SK-N-SH treated with all-trans-retinoic acid at 6 μM for 48 hours (cell line): ENCODE results near the gene GRIK4.

Experiments
- ATAC-seq: fragments of 200-7000 bp; cut with Tn5 transposase; 3 replicates; pipeline ENCODE4 v1.9.1; 2020; ENCODE audit warnings: mild to moderate bottlenecking, moderate library complexity
- ARNTL ChIP-seq: fragments of 450-650 bp; formaldehyde crosslinking; IDR thresholded peaks from 2 replicates; pipeline ENCODE4 v1.5.0; 2020; ENCODE audit warnings: low read depth, mild to moderate bottlenecking, moderate library complexity, borderline replicate concordance
- BACH2 ChIP-seq: fragments of 250-450 bp; sonication (Bioruptor Pico); IDR thresholded peaks from 2 replicates; pipeline ENCODE4 v1.9.0; 2021; ENCODE audit warnings: mild to moderate bottlenecking, borderline replicate concordance
- CSDC2 ChIP-seq: fragments of 250-450 bp; sonication (Bioruptor Pico); IDR thresholded peaks from 2 replicates; pipeline ENCODE4 v1.5.0; 2020; ENCODE audit warnings: mild to moderate bottlenecking, moderate library complexity
- ESRRG ChIP-seq: fragments of 250-450 bp; sonication (Bioruptor Pico); IDR thresholded peaks from 2 replicates; pipeline ENCODE4 v1.6.1; 2021; ENCODE audit warnings: mild to moderate bottlenecking
- GLIS3 ChIP-seq: fragments of 250-450 bp; sonication (Bioruptor Pico); IDR thresholded peaks from 2 replicates; pipeline ENCODE4 v1.5.0; 2020; ENCODE audit warnings: mild to moderate bottlenecking, moderate library complexity
- ISL1 ChIP-seq: fragments of 250-450 bp; sonication (Bioruptor Pico); IDR thresholded peaks from 2 replicates; pipeline ENCODE4 v2.1.2; 2022; ENCODE audit warnings: mild to moderate bottlenecking, moderate library complexity
- OSR1 ChIP-seq: fragments of 250-450 bp; sonication (Bioruptor Pico); IDR thresholded peaks from 2 replicates; pipeline ENCODE4 v1.8.0; 2022; ENCODE audit warnings: moderate library complexity, mild to moderate bottlenecking, inconsistent platforms
- PPARA ChIP-seq: fragments of 250-450 bp; sonication (Bioruptor Pico); IDR thresholded peaks from 2 replicates; pipeline ENCODE4 v1.5.0; 2020; ENCODE audit warnings: mild to moderate bottlenecking, borderline replicate concordance
- SNAI2 ChIP-seq: fragments of 250-450 bp; sonication (Bioruptor Pico); IDR thresholded peaks from 2 replicates; pipeline ENCODE4 v1.5.0; 2020; ENCODE audit warnings: mild to moderate bottlenecking, moderate library complexity
- TCF4 ChIP-seq: fragments of 250-450 bp; sonication (Bioruptor Pico); IDR thresholded peaks from 2 replicates; pipeline ENCODE4 v1.8.0; 2021; ENCODE audit warnings: mild to moderate bottlenecking, moderate library complexity, borderline replicate concordance
- TOX ChIP-seq: fragments of 250-450 bp; sonication (Bioruptor Pico); IDR thresholded peaks from 2 replicates; pipeline ENCODE4 v1.8.0; 2021; ENCODE audit warnings: mild to moderate bottlenecking, moderate library complexity, borderline replicate concordance
- ZC3H10 ChIP-seq: fragments of 250-450 bp; sonication (Bioruptor Pico); IDR thresholded peaks from 2 replicates; pipeline ENCODE4 v1.5.1; 2021; ENCODE audit warnings: mild to moderate bottlenecking, moderate library complexity
- ZFP3 ChIP-seq: fragments of 250-450 bp; sonication (Bioruptor Pico); IDR thresholded peaks from 2 replicates; pipeline ENCODE4 v1.5.0; 2020; ENCODE audit warnings: mild to moderate bottlenecking, moderate library complexity
- ZNF565 ChIP-seq: fragments of 450-650 bp; formaldehyde crosslinking; conservative IDR thresholded peaks from 2 replicates; pipeline ENCODE4 v1.5.0; 2020; ENCODE audit warnings: low read depth, mild to moderate bottlenecking, moderate library complexity
- ZNF8 ChIP-seq: fragments of 450-650 bp; formaldehyde crosslinking; IDR thresholded peaks from 2 replicates; pipeline ENCODE4 v1.5.0; 2020; ENCODE audit warnings: mild to moderate bottlenecking, moderate library complexity
- TF ChIP-seq, protein P1 (sequence below): fragments of 250-450 bp; sonication (Bioruptor Pico); IDR thresholded peaks from 2 replicates; pipeline ENCODE4 v1.5.1; 2021; ENCODE audit warnings: mild to moderate bottlenecking, moderate library complexity
- TF ChIP-seq, protein P2 (sequence below): fragments of 250-450 bp; sonication (Bioruptor Pico); IDR thresholded peaks from 2 replicates; pipeline ENCODE4 v1.8.0; 2020; ENCODE audit warnings: mild to moderate bottlenecking, moderate library complexity, borderline replicate concordance
- TF ChIP-seq, protein P3 (sequence below): fragments of 250-450 bp; sonication (Bioruptor Pico); IDR thresholded peaks from 2 replicates; pipeline ENCODE4 v1.8.0; 2021; ENCODE audit warnings: low read depth, mild to moderate bottlenecking, moderate library complexity, borderline replicate concordance
- TF ChIP-seq, protein P4 (sequence below): fragments of 250-450 bp; sonication (Bioruptor Pico); IDR thresholded peaks from 2 replicates; pipeline ENCODE4 v1.5.0; 2020; ENCODE audit warnings: mild to moderate bottlenecking, moderate library complexity

GRIK4 gene

DNA sequence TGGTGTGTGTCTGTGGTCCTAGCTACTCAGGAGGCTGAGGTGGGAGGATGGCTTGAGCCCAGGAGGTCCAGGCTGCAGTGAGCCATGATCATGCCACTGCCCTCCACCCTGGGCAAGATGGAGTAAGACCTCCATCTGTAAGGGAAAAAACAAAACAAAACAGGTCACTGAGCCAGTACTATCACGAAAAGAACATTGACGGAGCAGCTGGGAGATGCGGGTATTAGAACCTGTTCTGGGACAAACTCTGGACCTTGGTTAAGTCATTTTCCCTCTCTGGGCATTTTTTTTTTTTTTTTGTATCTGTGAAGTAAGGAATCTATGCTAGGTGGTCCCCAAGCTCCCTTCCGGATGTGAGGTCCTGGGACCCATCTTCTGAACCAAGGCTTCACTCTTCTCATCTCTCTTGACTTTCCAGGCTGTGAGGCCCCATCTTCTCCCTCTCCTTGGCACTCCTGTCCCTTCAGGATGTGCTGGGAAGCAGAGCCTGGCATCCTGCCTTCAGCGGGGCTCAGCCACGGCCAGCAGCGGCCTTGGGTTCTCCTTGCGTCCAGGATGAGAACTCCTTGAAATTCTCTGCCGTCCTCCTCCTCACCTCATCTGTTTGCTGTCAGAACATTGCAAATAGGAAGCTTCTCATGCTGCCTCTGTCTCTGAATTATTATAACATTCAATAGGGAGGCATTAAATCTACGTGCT is 130.8 kb downstream of the GRIK4 start:
- TF ChIP-seq ISL1 (CRISPR knock-in tag) (no peak), TOX (CRISPR knock-in tag) (no peak), SNAI2 (no peak), ZFP3 (CRISPR knock-in tag) (no peak), ARNTL (CRISPR knock-in tag) (no peak)
- TF ChIP-seq, protein P1, sequence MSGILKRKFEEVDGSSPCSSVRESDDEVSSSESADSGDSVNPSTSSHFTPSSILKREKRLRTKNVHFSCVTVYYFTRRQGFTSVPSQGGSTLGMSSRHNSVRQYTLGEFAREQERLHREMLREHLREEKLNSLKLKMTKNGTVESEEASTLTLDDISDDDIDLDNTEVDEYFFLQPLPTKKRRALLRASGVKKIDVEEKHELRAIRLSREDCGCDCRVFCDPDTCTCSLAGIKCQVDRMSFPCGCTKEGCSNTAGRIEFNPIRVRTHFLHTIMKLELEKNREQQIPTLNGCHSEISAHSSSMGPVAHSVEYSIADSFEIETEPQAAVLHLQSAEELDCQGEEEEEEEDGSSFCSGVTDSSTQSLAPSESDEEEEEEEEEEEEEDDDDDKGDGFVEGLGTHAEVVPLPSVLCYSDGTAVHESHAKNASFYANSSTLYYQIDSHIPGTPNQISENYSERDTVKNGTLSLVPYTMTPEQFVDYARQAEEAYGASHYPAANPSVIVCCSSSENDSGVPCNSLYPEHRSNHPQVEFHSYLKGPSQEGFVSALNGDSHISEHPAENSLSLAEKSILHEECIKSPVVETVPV (CRISPR knock-in tag), result no peak
- no peak for ATAC-seq

DNA sequence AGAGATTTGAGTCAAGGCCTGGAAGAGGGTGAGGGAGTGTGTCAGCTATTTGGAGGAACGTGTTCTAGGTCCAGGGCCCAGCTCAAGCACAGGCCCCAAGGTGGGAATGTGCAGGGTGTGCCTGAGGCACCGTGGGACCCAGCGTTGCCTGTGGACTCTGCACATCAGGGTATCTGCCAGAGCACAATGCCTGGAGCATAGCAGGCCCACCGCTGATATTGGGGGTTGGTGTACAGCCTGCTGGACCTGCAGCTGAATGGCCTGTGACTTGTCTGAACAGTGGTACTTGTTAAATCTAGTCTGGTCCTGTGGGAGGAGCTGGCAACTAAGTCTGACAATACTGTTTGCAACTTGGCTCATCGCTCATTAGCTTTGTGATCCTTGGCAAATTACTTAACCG is 131.7 kb downstream of the GRIK4 start:
- ATAC-seq, result no peak; the same call in 2 of the 3 replicates
- no peak for TF ChIP-seq ZC3H10
- TF ChIP-seq PPARA (CRISPR knock-in tag), result no peak
- TF ChIP-seq, protein P2, sequence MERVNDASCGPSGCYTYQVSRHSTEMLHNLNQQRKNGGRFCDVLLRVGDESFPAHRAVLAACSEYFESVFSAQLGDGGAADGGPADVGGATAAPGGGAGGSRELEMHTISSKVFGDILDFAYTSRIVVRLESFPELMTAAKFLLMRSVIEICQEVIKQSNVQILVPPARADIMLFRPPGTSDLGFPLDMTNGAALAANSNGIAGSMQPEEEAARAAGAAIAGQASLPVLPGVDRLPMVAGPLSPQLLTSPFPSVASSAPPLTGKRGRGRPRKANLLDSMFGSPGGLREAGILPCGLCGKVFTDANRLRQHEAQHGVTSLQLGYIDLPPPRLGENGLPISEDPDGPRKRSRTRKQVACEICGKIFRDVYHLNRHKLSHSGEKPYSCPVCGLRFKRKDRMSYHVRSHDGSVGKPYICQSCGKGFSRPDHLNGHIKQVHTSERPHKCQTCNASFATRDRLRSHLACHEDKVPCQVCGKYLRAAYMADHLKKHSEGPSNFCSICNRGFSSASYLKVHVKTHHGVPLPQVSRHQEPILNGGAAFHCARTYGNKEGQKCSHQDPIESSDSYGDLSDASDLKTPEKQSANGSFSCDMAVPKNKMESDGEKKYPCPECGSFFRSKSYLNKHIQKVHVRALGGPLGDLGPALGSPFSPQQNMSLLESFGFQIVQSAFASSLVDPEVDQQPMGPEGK (CRISPR knock-in tag), result no peak
- TF ChIP-seq, protein P3, sequence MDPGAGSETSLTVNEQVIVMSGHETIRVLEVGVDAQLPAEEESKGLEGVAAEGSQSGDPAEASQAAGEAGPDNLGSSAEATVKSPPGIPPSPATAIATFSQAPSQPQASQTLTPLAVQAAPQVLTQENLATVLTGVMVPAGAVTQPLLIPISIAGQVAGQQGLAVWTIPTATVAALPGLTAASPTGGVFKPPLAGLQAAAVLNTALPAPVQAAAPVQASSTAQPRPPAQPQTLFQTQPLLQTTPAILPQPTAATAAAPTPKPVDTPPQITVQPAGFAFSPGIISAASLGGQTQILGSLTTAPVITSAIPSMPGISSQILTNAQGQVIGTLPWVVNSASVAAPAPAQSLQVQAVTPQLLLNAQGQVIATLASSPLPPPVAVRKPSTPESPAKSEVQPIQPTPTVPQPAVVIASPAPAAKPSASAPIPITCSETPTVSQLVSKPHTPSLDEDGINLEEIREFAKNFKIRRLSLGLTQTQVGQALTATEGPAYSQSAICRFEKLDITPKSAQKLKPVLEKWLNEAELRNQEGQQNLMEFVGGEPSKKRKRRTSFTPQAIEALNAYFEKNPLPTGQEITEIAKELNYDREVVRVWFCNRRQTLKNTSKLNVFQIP (CRISPR knock-in tag), result no peak
- TF ChIP-seq ESRRG, result no peak
- TF ChIP-seq ARNTL (CRISPR knock-in tag), result no peak
- TF ChIP-seq BACH2, result no peak
- TF ChIP-seq CSDC2 (CRISPR knock-in tag), result no peak
- TF ChIP-seq TOX (CRISPR knock-in tag), result no peak
- TF ChIP-seq SNAI2, result no peak
- no peak for TF ChIP-seq TCF4 (CRISPR knock-in tag)
- TF ChIP-seq, protein P1 (CRISPR knock-in tag), result no peak
- no peak for TF ChIP-seq ZFP3 (CRISPR knock-in tag)
- no peak for TF ChIP-seq ISL1 (CRISPR knock-in tag)
- no peak for TF ChIP-seq OSR1 (CRISPR knock-in tag)
- no peak for TF ChIP-seq ZNF8 (CRISPR knock-in tag)
- TF ChIP-seq ZNF565, result no peak
- no peak for TF ChIP-seq GLIS3 (CRISPR knock-in tag)
- TF ChIP-seq, protein P4, sequence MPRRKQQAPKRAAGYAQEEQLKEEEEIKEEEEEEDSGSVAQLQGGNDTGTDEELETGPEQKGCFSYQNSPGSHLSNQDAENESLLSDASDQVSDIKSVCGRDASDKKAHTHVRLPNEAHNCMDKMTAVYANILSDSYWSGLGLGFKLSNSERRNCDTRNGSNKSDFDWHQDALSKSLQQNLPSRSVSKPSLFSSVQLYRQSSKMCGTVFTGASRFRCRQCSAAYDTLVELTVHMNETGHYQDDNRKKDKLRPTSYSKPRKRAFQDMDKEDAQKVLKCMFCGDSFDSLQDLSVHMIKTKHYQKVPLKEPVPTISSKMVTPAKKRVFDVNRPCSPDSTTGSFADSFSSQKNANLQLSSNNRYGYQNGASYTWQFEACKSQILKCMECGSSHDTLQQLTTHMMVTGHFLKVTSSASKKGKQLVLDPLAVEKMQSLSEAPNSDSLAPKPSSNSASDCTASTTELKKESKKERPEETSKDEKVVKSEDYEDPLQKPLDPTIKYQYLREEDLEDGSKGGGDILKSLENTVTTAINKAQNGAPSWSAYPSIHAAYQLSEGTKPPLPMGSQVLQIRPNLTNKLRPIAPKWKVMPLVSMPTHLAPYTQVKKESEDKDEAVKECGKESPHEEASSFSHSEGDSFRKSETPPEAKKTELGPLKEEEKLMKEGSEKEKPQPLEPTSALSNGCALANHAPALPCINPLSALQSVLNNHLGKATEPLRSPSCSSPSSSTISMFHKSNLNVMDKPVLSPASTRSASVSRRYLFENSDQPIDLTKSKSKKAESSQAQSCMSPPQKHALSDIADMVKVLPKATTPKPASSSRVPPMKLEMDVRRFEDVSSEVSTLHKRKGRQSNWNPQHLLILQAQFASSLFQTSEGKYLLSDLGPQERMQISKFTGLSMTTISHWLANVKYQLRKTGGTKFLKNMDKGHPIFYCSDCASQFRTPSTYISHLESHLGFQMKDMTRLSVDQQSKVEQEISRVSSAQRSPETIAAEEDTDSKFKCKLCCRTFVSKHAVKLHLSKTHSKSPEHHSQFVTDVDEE (CRISPR knock-in tag), result no peak
- TF ChIP-seq, all 23 proteins: peak for 0

DNA sequence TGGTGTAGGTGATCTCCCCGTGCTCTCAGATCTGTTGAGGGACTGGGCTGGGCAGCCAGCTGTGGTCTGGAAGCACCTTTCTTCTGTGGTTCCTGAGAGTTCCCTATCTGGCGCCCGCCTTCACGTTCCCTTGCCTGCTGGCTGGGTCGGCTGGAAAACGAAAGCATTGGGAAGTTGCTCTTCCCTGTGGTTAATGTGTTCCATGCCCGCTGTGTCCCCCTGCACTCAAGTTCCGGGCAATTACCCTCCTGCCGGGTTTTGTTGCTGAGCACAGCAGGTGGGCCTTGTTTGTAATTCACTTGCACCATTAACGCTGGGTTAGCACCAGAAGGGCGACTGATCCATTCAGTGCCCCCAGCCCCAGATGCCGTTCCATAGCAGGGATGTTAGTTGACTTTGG is 134.1 kb downstream of the GRIK4 start:
- no peak for TF ChIP-seq TCF4 (CRISPR knock-in tag)
- TF ChIP-seq BACH2, result no peak
- TF ChIP-seq ISL1 (CRISPR knock-in tag), result no peak
- ATAC-seq, result no peak
